HepG2 (cell line): ENCODE data around the gene CRYGA. TPM values are rescaled to one million over a fixed set of nuclear protein-coding genes. Genes with fewer than 3 reads are reported as not detected.

Experiments
- ELF1 ChIP-seq: sonication (generic); formaldehyde crosslinking; IDR thresholded peaks from 2 replicates; pipeline ENCODE4 v1.4.0; 2020; ENCODE audit warnings: missing genetic modification reagents
- ETV5 ChIP-seq: IDR thresholded peaks from 2 replicates; pipeline ENCODE4 v1.6.1; 2018; ENCODE audit warnings: missing biosample characterization, missing genetic modification reagents, inconsistent platforms, borderline replicate concordance
- HDAC6 ChIP-seq: fragments of 200-600 bp; sonication (generic); IDR thresholded peaks from 2 replicates; pipeline ENCODE4 v1.7.0; 2017; ENCODE audit warnings: mild to moderate bottlenecking, antibody characterized with exemption, low read length, low read depth
- ISL2 ChIP-seq: sonication (generic); formaldehyde crosslinking; IDR thresholded peaks from 2 replicates; pipeline ENCODE4 v1.5.0; 2020; ENCODE audit warnings: missing genetic modification reagents
- NBN ChIP-seq: fragments of 450-650 bp; conservative IDR thresholded peaks from 2 replicates; pipeline ENCODE4 v1.6.1; 2017
- PPARG ChIP-seq: conservative IDR thresholded peaks from 2 replicates; pipeline ENCODE4 v1.6.1; 2016; ENCODE audit warnings: missing biosample characterization, missing genetic modification reagents
- REL ChIP-seq: sonication (generic); formaldehyde crosslinking; conservative IDR thresholded peaks from 2 replicates; pipeline ENCODE4 v1.8.0; 2022; ENCODE audit warnings: mild to moderate bottlenecking, missing genetic modification reagents, moderate library complexity
- RFX3 ChIP-seq: IDR thresholded peaks from 2 replicates; pipeline ENCODE4 v1.6.1; 2016; ENCODE audit warnings: missing biosample characterization, missing genetic modification reagents
- SOX5 ChIP-seq: IDR thresholded peaks from 2 replicates; pipeline ENCODE4 v1.6.1; 2016; ENCODE audit warnings: borderline replicate concordance
- TP53 ChIP-seq: sonication (generic); formaldehyde crosslinking; conservative IDR thresholded peaks from 2 replicates; pipeline ENCODE4 v1.4.0; 2020; ENCODE audit warnings: missing genetic modification reagents
- ZBTB7A ChIP-seq: sonication (generic); formaldehyde crosslinking; IDR thresholded peaks from 2 replicates; pipeline ENCODE4 v1.8.0; 2022; ENCODE audit warnings: mild to moderate bottlenecking, missing genetic modification reagents
- ZNF460 ChIP-seq: sonication (generic); formaldehyde crosslinking; IDR thresholded peaks from 2 replicates; pipeline ENCODE4 v1.5.1; 2020; ENCODE audit warnings: missing genetic modification reagents, mild to moderate bottlenecking, borderline replicate concordance
- ZNF615 ChIP-seq: sonication (generic); formaldehyde crosslinking; IDR thresholded peaks from 2 replicates; pipeline ENCODE4 v1.5.0; 2020; ENCODE audit warnings: mild to moderate bottlenecking, missing genetic modification reagents, borderline replicate concordance
- ZNF792 ChIP-seq: IDR thresholded peaks from 2 replicates; pipeline ENCODE4 v1.6.1; 2016
- polyA plus RNA-seq, 8 experiments: library from polyadenylated mRNA; depleted of rRNA in 3 of 8; stranded (reverse) in 7 of 8; unstranded in 1 of 8; fragments of >200 nt; fragmentation: Illumina TruSeq in 4 of 8; extraction: Trizol in 4 of 8; gene quantifications; 2 replicates each; pipeline versions ENCODE4 v1.2.1 to v1.2.3, GENCODE V29; 2011 to 2016; ENCODE audit warnings: low read depth in 4 of 8, missing spikeins in 1 of 8, mixed read lengths in 1 of 8; ENCODE audit not compliant: insufficient read depth in 1 of 8
- total RNA-seq, 5 experiments: library from RNA; depleted of rRNA; stranded (reverse); fragments of >200 nt; fragmentation: Illumina TruSeq; extraction: Trizol; gene quantifications; 2 replicates each; pipeline ENCODE4 v1.2.3, GENCODE V29; 2016; ENCODE audit warnings: low read depth in 1 of 5
- TF ChIP-seq, protein P1 (sequence below), 2 experiments: fragments of 450-650 bp in 1 of 2; sonication (generic) in 1 of 2; formaldehyde crosslinking; IDR thresholded peaks; 2 replicates each; pipeline versions ENCODE4 v1.5.0 to v1.8.0; 2020 to 2022; ENCODE audit warnings: mild to moderate bottlenecking in 1 of 2, missing genetic modification reagents in 1 of 2

The CRYGA gene
- total and polyA plus RNA-seq, 2 of the 13 experiments (the other 11 are each of a cell fraction or from before 2014, with no cell fraction given), result not detected

DNA sequence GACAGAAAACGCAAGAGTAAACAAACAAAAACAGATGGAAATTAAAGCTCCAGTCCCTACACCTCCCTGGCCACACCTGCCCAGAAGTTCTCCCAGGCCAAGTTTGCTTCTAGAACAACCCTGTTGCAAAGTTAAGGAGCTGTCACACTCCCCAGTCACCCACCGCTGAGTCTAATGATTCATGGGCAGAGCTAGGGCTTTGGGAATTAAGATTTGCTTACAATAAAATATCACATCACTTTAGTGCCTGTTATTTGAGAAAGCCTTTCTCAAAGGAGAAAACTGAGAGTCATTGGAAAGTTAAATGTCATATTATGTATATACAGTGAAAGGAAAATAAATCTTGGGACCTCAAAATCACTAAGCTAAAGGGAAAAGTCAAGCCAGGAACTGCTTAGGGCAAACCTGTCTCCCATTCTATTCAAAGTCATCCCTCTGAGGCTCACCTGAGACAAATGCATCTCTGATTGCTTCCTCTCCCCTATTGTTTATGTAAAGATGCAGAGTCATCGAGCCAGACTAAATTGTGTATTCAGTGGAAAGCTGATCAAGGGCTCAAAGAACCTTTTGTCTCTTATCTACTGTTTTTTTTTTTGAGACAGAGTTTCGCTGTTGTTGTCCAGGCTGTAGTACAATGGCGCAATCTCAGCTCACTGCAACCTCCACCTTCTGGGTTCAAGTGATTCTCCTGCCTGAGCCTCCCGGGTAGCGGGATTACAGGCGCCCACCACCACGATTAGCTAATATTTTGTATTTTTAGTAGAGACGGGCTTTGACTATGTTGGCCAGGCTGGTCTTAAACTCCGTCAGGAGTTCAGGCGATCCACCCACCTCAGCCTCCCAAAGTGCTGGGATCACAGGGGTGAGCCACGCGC is 20.2 kb downstream of the CRYGA start (continued):
- TF ChIP-seq RFX3 (CRISPR knock-in tag), result no peak
- TF ChIP-seq ELF1 (CRISPR knock-in tag), result no peak
- TF ChIP-seq ISL2 (CRISPR knock-in tag), result peak; percentile 48; the same call in 1 of the 2 replicates
- no peak for TF ChIP-seq ZBTB7A
- TF ChIP-seq HDAC6, result no peak
- TF ChIP-seq, protein P1, sequence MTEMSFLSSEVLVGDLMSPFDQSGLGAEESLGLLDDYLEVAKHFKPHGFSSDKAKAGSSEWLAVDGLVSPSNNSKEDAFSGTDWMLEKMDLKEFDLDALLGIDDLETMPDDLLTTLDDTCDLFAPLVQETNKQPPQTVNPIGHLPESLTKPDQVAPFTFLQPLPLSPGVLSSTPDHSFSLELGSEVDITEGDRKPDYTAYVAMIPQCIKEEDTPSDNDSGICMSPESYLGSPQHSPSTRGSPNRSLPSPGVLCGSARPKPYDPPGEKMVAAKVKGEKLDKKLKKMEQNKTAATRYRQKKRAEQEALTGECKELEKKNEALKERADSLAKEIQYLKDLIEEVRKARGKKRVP (CRISPR knock-in tag; IDR thresholded peaks at IDR 0.05), result peak in 1 of 2 experiments; percentile 38; a peak in 1 of 4 replicates
- 0 out of 2 replicates have a peak, but pooled peaks have one; percentile 57 for TF ChIP-seq TP53
- no peak for TF ChIP-seq NBN
- TF ChIP-seq ZNF792 (CRISPR knock-in tag), result 0 out of 2 replicates have a peak, but pooled peaks have one; percentile 44
- TF ChIP-seq REL, result no peak
- TF ChIP-seq PPARG (CRISPR knock-in tag), result no peak
- peak; percentile 99 for TF ChIP-seq SOX5 (CRISPR knock-in tag)
- peak; percentile 86 for TF ChIP-seq ZNF460 (CRISPR knock-in tag)
- TF ChIP-seq ZNF615, result no peak
- no peak for TF ChIP-seq ETV5 (CRISPR knock-in tag)
